SK-N-SH (cell line): ENCODE measurements around the gene REEP3. TPM values are rescaled to one million over a fixed set of nuclear protein-coding genes. Genes with fewer than 3 reads are reported as not detected.

Experiments
- CTCF ChIA-PET: fragments of 300-600, 350-600 bp; formaldehyde crosslinking; extraction: SDS; loops from one replicate; lab custom pipeline; 2021; lab: Yijun Ruan, JAX
- POLR2A ChIA-PET: fragments of 350-600 bp; sonication (Branson Sonifier 250); formaldehyde crosslinking; extraction: SDS; loops from one replicate; lab custom pipeline; 2020; ENCODE audit warnings: antibody characterized with exemption, inconsistent platforms; lab: Yijun Ruan, JAX
- DNase-seq: peaks from one replicate; pipeline ENCODE4 v3.0.0; 2012
- H2AFZ ChIP-seq: fragments of 200-600 bp; sonication (generic); 2 replicates; pipeline ENCODE4 v1.8.1; 2016; ENCODE audit warnings: antibody characterized with exemption, mild to moderate bottlenecking, low read depth
- H3F3A ChIP-seq: fragments of 200-600 bp; sonication (generic); replicated peaks from 2 replicates; pipeline ENCODE3; 2016; ENCODE audit warnings: antibody characterized with exemption, mild to moderate bottlenecking; ENCODE audit not compliant: insufficient read depth
- H3K27ac ChIP-seq, 2 experiments: fragments of 200-500 bp in 1 of 2; fragments of 200-600 bp in 1 of 2; sonication (Bioruptor generic) in 1 of 2; sonication (generic), shearing (Covaris generic) in 1 of 2; 2 replicates each; pipeline versions ENCODE4 v1.5.1 to v1.6.1; 2014 to 2016; ENCODE audit warnings: low read depth in 2 of 2, inconsistent platforms in 1 of 2, low read length in 1 of 2, mild to moderate bottlenecking in 1 of 2, mixed read lengths in 1 of 2
- H3K27me3 ChIP-seq: fragments of 200-600 bp; sonication (generic), shearing (Covaris generic); 2 replicates; pipeline ENCODE4 v1.6.1; 2016; ENCODE audit warnings: mixed run types; ENCODE audit not compliant: insufficient read depth
- H3K36me3 ChIP-seq, 2 experiments: fragments of 200-500 bp in 1 of 2; fragments of 200-600 bp in 1 of 2; sonication (Bioruptor generic) in 1 of 2; sonication (generic) in 1 of 2; replicated peaks in 1 of 2; 2 replicates each; pipeline versions ENCODE3 to v1.5.1; 2014 to 2016; ENCODE audit warnings: low read length in 1 of 2, mild to moderate bottlenecking in 1 of 2; ENCODE audit not compliant: insufficient read depth in 2 of 2, control insufficient read depth in 1 of 2
- H3K4me1 ChIP-seq, 2 experiments: fragments of 200-500 bp in 1 of 2; fragments of 200-600 bp in 1 of 2; sonication (Bioruptor generic) in 1 of 2; sonication (generic), shearing (Covaris generic) in 1 of 2; 2 replicates each; pipeline versions ENCODE4 v1.5.1 to v1.6.1; 2014 to 2016; ENCODE audit warnings: low read depth in 1 of 2, low read length in 1 of 2, mixed run types in 1 of 2; ENCODE audit not compliant: insufficient read depth in 2 of 2, control insufficient read depth in 1 of 2
- H3K4me2 ChIP-seq: fragments of 200-600 bp; sonication (generic), shearing (Covaris generic); 2 replicates; pipeline ENCODE4 v1.6.1; 2017; ENCODE audit warnings: mixed run types
- H3K4me3 ChIP-seq, 2 experiments: fragments of 200-500 bp in 1 of 2; fragments of 200-600 bp in 1 of 2; sonication (Bioruptor generic) in 1 of 2; sonication (generic), shearing (Covaris generic) in 1 of 2; 2 replicates each; pipeline versions ENCODE4 v1.5.1 to v1.8.1; 2014 to 2016; ENCODE audit warnings: low read depth in 2 of 2, inconsistent platforms in 1 of 2, low read length in 1 of 2, mild to moderate bottlenecking in 1 of 2, mixed read lengths in 1 of 2, moderate library complexity in 1 of 2
- H3K79me2 ChIP-seq: fragments of 200-600 bp; sonication (generic); 2 replicates; pipeline ENCODE4 v1.8.1; 2017; ENCODE audit warnings: mild to moderate bottlenecking; ENCODE audit not compliant: insufficient read depth
- H3K9ac ChIP-seq: fragments of 200-600 bp; sonication (generic); 2 replicates; pipeline ENCODE4 v1.6.1; 2017; ENCODE audit warnings: mixed run types
- H3K9me2 ChIP-seq: fragments of 200-600 bp; sonication (generic); 2 replicates; pipeline ENCODE4 v1.6.1; 2017; ENCODE audit warnings: mixed run types
- H3K9me3 ChIP-seq: fragments of 200-600 bp; sonication (generic); 2 replicates; pipeline ENCODE4 v1.6.1; 2017; ENCODE audit warnings: mixed run types, mild to moderate bottlenecking, moderate library complexity
- H4K20me1 ChIP-seq: fragments of 200-600 bp; sonication (generic); 2 replicates; pipeline ENCODE4 v1.6.1; 2017; ENCODE audit warnings: mild to moderate bottlenecking, mixed run types; ENCODE audit not compliant: insufficient read depth
- CTCF ChIP-seq: fragments of 200-600 bp; sonication (generic); IDR thresholded peaks from 2 replicates; pipeline ENCODE4 v1.6.1; 2017; ENCODE audit warnings: antibody characterized with exemption, mild to moderate bottlenecking, moderate library complexity
- JUND ChIP-seq: IDR thresholded peaks from 2 replicates; pipeline ENCODE4 v1.4.0; 2012
- MAX ChIP-seq: IDR thresholded peaks from 2 replicates; pipeline ENCODE4 v1.4.0; 2012; ENCODE audit warnings: low read depth
- MEF2A ChIP-seq: IDR thresholded peaks from 2 replicates; pipeline ENCODE4 v1.4.0; 2012; ENCODE audit warnings: low read depth, borderline replicate concordance
- NFIC ChIP-seq: IDR thresholded peaks from 2 replicates; pipeline ENCODE4 v1.4.0; 2012; ENCODE audit warnings: borderline replicate concordance
- NRF1 ChIP-seq: IDR thresholded peaks from 2 replicates; pipeline ENCODE4 v1.6.1; 2012; ENCODE audit warnings: low read depth, mild to moderate bottlenecking, low read length
- RAD21 ChIP-seq: IDR thresholded peaks from 2 replicates; pipeline ENCODE4 v1.6.1; 2012; ENCODE audit warnings: mild to moderate bottlenecking, low read length
- RCOR1 ChIP-seq: fragments of 150-350 bp; IDR thresholded peaks from 2 replicates; pipeline ENCODE4 v1.6.1; 2017; ENCODE audit warnings: antibody characterized with exemption, low read length
- RFX5 ChIP-seq: IDR thresholded peaks from 2 replicates; pipeline ENCODE4 v1.6.1; 2012; ENCODE audit warnings: mild to moderate bottlenecking, improper control_type of control experiment, low read length
- RXRA ChIP-seq: IDR thresholded peaks from 2 replicates; pipeline ENCODE4 v1.4.0; 2012; ENCODE audit warnings: low read depth, mild to moderate bottlenecking, borderline replicate concordance
- USF1 ChIP-seq: IDR thresholded peaks from 2 replicates; pipeline ENCODE4 v1.4.0; 2012; ENCODE audit warnings: low read depth, borderline replicate concordance
- USF2 ChIP-seq: fragments of 150-350 bp; IDR thresholded peaks from 2 replicates; pipeline ENCODE4 v1.6.1; 2017; ENCODE audit warnings: antibody characterized with exemption, low read length, low read depth, borderline replicate concordance
- ZBTB33 ChIP-seq: IDR thresholded peaks from 2 replicates; pipeline ENCODE4 v1.4.0; 2012; ENCODE audit warnings: low read depth, borderline replicate concordance
- WGBS: methylation state at CpG from one replicate; pipeline ENCODE4 v1.1.6; 2017; ENCODE audit warnings: low lambda C conversion rate; 5-methylcytosine and 5-hydroxymethylcytosine counted together
- polyA plus RNA-seq, 3 experiments: library from polyadenylated mRNA; depleted of rRNA; stranded (reverse); fragments of >200 nt; gene quantifications; 2 replicates each; pipeline ENCODE4 v1.2.3, GENCODE V29; 2012

Gene REEP3
- polyA plus RNA-seq, 1 of the 3 experiments (the other 2 are of a cell fraction) = 7.6 TPM

GRCh38 chr10:63554657-63555056, 33.5 kb downstream of the REEP3 start:
- Histone ChIP-seq H3K4me2 (peak overlapping the region; percentile 1; the same call in 1 of the 2 replicates), H3K27ac (peak overlapping the region; percentile 39 to 90; a peak in 3 of 4 replicates), H3K4me3 (no peak overlapping the region), H3F3A (peaks cover 38% of the 10 kb centered on the region), H3K9me2 (no peaks in the 10 kb centered on the region), H3K4me1 (peaks cover 10 to 27% of the 10 kb centered on the region in 2 experiments; a peak in 3 of 4 replicates), H3K9ac (peak overlapping the region; percentile 5; the same call in 1 of the 2 replicates), H3K36me3 (peaks cover 0 to 5% of the 10 kb centered on the region in 2 experiments), H2AFZ (0 out of 2 replicates have a peak overlapping the region, but pooled peaks have one; percentile 24), H3K79me2 (peaks cover 53% of the 10 kb centered on the region), H3K9me3 (no peaks in the 10 kb centered on the region), H4K20me1 (no peaks in the 10 kb centered on the region), H3K27me3 (no peaks in the 10 kb centered on the region)
- POLR2A ChIA-PET = no interaction called here
- TF ChIP-seq RFX5 (no peak), USF2 (no peak), ZBTB33 (no peak), MEF2A (no peak), JUND (no peak), CTCF (no peak), RXRA (no peak), RCOR1 (no peak), NFIC (no peak), RAD21 (no peak), MAX (no peak), USF1 (no peak), NRF1 (no peak)
- CTCF ChIA-PET = no interaction called here
- no peak for DNase-seq
- 94% methylated on average over 2 of the region's 2 CpGs for WGBS
